ENCODE data around the gene PUS1. TPM values are rescaled to one million over a fixed set of nuclear protein-coding genes. Genes with fewer than 3 reads are reported as not detected.
"Not testable (repeated sequence)": the region's sequence is repeated elsewhere in the genome, so short reads cannot be mapped to it uniquely, and the experiment has no call there.

PUS1 gene
- total RNA-seq, 1 donor from 2014 or later: 5.6 TPM

DNA sequence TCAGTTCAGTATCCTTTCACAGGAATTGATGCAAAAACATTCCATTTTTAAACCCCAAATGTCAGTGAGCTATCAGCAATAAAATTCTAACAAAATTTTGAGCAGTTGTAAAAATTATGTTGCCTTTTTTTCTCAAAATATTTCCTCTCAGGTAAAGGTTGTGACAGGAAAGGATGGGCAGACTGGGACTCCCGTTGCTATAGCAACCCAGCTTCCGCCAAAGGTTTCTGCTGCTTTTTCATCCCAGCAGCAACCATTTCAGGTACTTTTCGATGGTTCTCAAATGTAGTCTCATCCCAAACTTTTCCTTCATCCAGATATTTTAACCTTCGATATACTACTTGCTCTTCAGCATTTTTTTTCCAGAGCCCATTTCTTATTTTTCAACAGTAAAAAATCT, 34.3 kb downstream of the PUS1 start:
- no peak for DNase-seq

DNA sequence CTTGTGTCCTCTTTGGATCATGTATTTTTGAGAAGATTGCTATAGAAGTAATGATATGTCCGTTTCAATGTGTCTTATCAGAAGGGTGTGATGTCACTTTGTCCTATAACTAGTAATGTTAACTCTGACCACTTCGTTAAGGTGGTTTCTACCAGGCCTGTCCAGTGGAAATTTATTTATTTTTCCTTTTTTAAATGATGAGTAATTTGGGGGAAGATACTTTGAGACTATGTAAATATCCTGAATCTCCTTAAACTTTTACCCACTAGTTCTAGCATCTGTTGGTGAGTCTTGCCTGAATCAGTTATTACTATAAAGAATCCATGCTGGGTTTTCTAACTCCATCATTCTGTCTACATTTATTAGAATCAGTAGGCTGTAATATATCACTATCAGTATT, 36.0 kb downstream of the PUS1 start:
- DNase-seq: no peak

DNA sequence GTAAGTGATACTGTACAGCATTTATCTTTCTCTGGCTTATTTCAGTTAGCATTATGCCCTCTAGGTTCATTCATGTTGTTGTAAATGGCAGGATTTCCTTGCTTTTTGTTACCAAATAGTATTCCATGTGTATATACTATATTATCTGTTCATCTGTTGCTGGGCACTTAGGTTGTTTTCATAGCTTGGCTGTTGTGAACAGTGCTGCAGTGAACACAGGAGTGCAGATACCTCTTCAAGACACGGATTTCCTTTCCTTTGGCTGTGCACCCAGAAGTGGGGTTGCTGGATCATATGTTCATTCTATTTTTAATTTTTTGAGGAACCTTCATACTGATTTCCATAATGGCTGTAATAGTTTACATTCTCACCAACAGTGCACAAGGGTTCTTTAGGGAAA, 42.1 kb downstream of the PUS1 start:
- DNase-seq: no peak

- no peak for DNase-seq
Observed at GRCh38 chr12:131975228-131975627, 46.2 kb downstream of the PUS1 start.

DNA sequence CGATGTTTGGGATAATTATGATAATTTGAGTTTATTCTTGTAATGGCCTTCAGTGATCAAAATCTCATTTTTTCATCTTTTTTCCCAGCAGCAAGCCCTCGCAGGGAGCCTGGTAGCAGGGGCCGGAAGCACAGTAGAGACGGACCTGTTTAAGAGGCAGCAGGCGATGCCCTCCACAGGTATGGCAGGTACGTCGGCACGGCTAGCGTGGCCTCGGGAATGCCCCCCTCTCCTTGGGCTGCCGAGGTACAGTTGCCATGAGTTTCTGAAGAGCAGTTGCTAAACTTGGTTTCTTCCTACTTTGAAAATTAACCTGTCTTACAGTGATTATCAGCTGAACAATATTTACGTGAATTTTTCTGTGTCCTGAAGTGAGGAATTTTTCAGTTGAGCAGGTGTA, 50.5 kb downstream of the PUS1 start:
- no peak for DNase-seq

DNA sequence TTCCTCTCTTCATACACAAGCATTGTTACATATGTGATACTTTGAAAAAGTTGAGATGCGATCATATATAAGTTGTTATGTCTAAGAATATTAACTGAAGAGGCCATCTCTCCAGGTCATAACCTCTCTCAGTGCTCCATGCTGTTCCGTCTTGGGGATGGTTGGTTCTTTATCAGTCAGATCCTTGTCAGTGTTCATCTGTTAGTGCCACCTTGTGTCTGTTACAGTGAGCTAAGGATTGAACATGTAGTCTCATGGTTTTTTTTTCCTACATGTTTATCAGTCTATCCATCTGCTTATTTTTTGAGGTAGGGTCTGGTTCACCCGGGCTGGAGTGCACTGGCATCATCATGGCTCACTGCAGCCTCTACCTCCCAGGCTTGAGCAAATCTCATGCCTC, 51.2 kb downstream of the PUS1 start:
- DNase-seq: no peak

DNA sequence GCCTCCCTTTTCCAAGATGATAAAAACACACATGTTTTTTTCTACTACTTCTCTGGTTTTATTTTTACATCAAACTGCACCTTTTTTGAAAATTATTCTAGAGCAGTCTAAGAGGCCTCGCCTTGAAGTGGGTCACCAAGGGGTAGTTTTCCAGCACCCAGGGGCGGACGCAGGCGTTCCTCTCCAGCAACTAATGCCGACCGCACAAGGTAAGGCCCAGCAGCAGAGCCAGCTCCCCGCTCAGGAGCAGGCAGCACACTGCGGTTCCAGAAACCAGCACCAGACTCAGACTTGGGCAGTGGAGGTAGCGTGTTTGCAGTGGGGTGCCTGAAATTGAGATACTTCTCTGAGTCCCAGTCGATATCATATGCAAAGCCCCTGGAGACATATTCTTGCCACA, 52.3 kb downstream of the PUS1 start:
- DNase-seq: no peak

GRCh38 chr12:131982041-131982440, 53.0 kb downstream of the PUS1 start:
- no peak for DNase-seq

- no peak for DNase-seq
Observed at GRCh38 chr12:131983026-131983425, 54.0 kb downstream of the PUS1 start.

DNA sequence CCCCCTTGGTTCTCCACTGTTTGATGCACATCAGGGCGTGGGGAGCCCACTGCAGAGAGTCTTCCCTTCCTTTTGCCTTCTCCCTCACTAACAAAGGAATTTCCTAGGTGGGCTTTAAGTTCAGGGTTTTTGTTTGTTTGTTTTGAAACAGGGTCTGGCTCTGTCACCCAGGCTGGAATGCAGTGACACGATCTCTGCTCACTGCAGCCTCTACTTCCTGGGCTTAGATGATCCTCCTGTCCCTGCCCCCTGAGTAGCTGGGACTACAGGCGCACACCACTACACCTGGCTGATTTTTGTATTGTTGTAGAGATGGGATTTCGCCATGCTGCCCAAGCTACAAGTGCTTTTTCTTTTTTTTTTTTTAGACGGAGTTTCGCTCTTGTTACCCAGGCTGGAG, 54.5 kb downstream of the PUS1 start:
- DNase-seq: no peak

DNA sequence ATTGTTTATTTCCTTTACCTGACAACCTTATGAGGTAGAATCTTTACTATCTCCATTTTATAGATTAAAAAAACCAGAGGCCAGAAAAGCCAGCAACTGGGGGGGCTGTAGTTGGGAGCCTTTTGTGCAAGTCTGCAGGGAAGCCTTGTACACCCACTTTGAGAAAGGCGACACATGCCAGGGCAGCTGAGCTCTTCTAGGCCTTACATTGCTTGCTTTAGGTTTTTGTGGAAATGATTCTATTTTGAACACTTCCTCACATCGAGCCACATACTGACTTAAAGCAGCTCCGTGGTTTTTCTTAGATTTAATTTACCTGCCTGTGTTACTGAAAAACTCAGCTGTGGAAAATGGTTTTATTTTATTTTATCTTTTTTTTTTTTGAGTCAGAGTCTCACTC, 55.3 kb downstream of the PUS1 start:
- no peak for DNase-seq

- DNase-seq: not testable (repeated sequence)
Observed at GRCh38 chr12:131985510-131985875, 56.4 kb downstream of the PUS1 start.

- no peak for DNase-seq
Observed at GRCh38 chr12:131986361-131986760, 57.3 kb downstream of the PUS1 start.

DNA sequence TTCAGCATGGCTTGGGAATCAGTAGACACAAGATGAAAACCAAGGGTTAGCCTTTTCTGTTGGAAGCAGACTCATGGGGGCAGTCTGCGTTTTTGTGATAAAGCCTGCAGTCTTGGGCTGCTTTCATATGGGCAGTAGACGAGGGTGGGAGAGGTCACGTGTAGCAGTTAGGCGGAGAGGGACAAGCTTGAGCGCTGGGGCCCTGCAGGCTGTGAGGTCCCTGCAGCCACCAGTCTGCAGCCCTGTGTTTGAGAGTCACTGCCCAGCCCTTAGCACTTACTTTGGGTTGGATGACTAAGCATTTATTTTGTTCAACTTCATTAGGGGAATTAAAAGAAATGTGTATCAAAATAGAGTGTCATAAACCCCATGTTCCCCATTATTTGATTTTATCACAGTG, 57.8 kb downstream of the PUS1 start:
- no peak for DNase-seq

DNA sequence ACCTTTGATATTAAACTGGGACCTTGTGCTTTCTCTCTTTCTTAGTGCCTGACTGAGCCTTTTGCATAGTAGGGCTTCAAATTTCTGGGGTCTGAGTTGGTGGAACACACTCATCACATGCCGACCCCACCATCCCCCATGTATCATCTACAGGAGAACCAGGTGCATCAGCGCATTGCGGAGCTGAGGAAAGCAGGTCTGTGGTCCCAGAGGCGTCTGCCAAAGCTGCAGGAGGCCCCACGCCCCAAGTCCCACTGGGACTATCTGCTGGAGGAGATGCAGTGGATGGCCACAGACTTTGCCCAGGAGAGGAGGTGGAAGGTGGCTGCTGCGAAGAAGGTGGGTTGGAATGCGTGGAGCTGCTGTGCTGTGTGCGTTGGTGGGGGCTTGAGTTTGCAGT, 58.5 kb downstream of the PUS1 start:
- DNase-seq: no peak

DNA sequence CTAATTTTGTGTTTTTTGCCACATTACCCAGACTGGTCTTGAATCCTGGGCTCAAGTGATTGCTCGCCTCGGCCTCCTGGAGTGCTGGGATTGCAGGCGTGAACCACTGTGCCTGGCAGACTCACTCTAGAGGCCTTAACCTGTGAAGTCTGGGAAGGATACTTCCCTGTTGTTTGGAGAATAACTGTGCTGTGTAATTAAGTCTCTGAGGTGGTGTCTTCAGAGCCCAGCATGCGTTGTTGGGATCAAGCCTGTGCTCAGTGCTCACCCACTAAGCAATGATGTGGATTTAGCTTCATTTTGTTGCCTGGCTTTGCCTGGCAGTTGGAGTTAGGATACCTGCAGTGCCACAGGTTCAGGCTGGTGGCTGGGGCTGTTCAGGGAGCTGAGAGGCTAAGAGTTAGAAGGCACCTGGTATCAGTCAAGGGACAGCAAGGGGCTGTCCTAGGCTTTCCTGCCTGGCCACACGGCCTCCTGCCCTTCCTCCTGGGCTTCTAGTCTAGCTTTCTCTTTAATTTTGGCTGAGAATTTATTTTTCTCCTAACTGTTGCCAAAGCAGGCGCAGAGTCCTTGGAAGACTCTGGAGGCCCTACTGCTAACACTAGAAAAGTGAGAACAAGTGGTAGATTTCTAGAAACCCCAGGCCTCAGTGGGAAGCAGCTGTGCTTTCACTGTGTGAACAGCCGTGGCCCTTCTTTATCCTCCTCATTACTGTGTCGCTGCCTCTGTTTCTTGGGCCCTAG, 59.1 kb downstream of the PUS1 start:
- DNase-seq: no peak

- no peak for DNase-seq
Observed at GRCh38 chr12:131989021-131989420, 59.9 kb downstream of the PUS1 start.

DNA sequence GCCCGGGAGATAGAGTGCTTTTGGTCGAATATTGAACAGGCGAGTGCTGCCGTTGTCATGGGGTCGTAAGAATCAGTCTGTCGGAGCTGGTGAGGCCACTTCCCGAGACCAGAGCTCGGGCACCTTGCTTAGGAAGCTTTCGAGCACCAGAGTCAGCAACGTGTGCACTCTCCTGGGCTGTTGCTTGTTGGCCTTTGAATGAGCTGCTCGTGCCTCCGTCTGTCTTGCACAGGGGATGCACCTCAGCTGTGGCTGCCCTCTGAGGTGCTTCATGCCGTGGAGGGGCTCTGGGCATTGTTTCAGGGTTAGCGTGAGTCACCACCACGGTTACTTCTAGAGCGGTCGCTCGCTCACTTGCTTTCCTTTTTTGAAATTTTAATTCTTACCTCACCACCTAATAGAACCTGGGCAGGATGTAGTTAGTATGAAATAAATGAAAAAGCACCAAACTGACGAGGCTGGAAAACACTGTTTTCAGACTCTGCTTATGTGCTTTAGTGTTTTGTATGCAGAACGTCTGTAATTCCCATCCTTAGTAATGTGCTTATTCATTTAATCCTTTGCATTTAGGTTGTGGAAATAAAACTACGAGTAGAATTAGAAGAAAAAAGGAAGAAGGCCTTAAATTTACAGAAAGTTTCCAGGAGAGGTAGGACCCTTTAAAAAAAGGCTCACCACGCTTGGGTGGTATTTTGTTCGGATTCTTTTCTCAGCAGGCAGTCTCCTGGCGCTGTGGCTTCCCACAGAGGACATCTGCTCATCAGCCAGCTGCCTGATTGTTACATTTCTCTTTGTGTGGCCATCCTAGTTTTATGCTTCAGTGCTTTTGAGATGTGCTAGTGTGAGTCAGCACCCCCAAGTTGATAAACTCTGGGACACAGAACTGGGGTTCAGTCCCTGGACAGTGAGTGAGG, 61.2 kb downstream of the PUS1 start:
- DNase-seq: no peak

DNA sequence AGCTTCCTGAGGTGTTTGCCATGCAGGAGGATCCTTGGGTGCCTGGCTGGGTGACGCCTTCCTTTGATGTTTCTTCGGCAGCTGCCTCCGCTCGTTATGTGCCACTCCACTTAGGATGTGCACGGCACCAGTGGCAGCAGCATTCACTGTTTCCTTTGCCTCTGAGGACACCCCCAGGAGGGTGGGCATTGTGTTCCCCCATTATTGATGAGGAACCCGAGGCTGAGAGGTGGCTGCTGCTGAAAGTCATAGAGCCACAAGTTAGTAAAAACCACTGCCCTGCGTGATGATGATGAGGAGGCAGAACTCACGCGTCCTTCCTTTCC, 61.9 kb downstream of the PUS1 start:
- no peak for DNase-seq

DNA sequence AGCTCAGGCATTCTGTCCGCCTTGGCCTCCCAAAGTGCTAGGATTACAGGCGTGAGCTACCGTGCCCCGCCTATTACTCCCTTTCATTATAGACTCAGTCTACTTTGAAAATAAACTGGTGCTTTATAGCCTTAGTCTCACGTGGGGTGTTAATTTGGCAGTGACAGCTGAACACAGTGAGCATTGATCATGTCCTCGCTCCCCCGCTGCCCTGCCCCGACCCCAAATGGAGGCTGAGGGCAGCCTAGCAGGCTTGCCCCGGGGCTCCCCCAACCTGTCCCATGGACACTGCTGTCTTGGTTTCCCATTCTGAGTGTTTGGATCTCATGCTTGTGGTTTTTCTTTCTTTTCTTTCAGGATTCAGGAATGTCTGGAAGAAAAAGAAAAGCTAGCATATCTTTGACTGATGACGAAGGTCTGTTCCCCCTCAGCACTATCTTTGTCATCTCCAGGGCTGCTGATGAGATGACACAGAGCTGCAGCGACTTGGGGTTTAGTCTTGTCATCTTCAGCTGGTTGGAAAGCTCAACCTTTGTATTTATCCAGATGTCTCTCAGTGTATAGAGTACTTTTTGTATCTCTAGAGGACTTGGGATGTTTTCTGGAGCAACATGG, 62.8 kb downstream of the PUS1 start:
- DNase-seq: no peak

DNA sequence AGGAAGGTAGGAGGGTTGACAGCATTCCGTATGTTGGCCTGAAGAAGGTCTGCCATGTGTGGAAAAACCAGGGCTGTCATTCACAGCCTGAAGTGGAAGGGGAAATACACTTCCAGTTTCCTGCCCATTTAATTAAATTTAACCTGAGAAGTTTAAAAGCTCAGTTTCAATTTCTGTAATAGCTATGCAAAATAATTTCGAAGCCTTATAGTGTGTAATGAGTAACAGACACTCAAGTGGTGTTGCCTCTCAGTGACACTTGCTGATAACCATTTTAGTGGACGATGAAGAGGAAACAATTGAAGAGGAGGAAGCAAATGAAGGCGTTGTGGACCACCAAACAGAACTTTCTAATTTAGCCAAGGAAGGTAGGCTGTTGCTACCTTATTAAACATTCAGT, 65.5 kb downstream of the PUS1 start:
- DNase-seq: no peak

Measured in occipital lobe (tissue), 2 donors.